ENCODE data around the gene COL23A1. TPM values are rescaled to one million over a fixed set of nuclear protein-coding genes. Genes with fewer than 3 reads are reported as not detected.

COL23A1 gene
- total and polyA plus RNA-seq, 2 experiments from 2014 or later: 4.8 to 8.2 TPM

GRCh38 chr5:178382754-178383164 is 207.4 kb downstream of the COL23A1 start (continued):
- TF ChIP-seq CTCF (conservative IDR thresholded peaks at IDR 0.05; ENCODE audit: low read depth in 2 of 2) (no peak), ETS1 (IDR thresholded peaks at IDR 0.05) (no peak), JUNB (IDR thresholded peaks at IDR 0.05; ENCODE audit: unreplicated experiment) (no peak)

GRCh38 chr5:178381921-178382695 is 208.1 kb downstream of the COL23A1 start:
- H3K4me3 ChIP-seq: no peak overlapping the region
- DNase-seq (ENCODE audit: low spot score): no peak
- H3K27me3 Mint-ChIP-seq (ENCODE audit: insufficient read depth, low read depth, poor library complexity): peaks cover 10% of the 10 kb centered on the region
- no peak overlapping the region for H2AFZ ChIP-seq
- no peak overlapping the region; the same call in 1 of the 2 replicates for H3K27ac Mint-ChIP-seq
- H3K4me2 ChIP-seq: no peak overlapping the region
- H3K36me3 ChIP-seq (ENCODE audit: insufficient read depth): no peaks in the 10 kb centered on the region
- H3K79me2 ChIP-seq (replicated peaks; ENCODE audit: insufficient read depth): no peaks in the 10 kb centered on the region
- ATAC-seq: no peak
- peaks cover 43% of the 10 kb centered on the region for H3K4me1 Mint-ChIP-seq
- no peaks in the 10 kb centered on the region for H3F3A ChIP-seq (replicated peaks; ENCODE audit: low read depth)
- H3K36me3 Mint-ChIP-seq (ENCODE audit: low read depth): no peaks in the 10 kb centered on the region; the same call in 2 of the 3 replicates
- no peak overlapping the region for H3K4me3 Mint-ChIP-seq
- no peaks in the 10 kb centered on the region for H3K9me3 Mint-ChIP-seq
- no peak overlapping the region for H3K27ac ChIP-seq (ENCODE audit: low read depth)
- no peaks in the 10 kb centered on the region for H3K27me3 ChIP-seq (ENCODE audit: insufficient read depth)
- no peaks in the 10 kb centered on the region for H3K9me2 ChIP-seq (ENCODE audit: insufficient read depth)
- H3K4me1 ChIP-seq (ENCODE audit: insufficient read depth): no peaks in the 10 kb centered on the region; the same call in 1 of the 2 replicates
- no peaks in the 10 kb centered on the region for H4K20me1 ChIP-seq (replicated peaks; ENCODE audit: insufficient read depth)
- TF ChIP-seq EZH2phosphoT487 (IDR thresholded peaks at IDR 0.05; ENCODE audit: unreplicated experiment) (no peak), JUNB (IDR thresholded peaks at IDR 0.05; ENCODE audit: unreplicated experiment) (no peak), STAT1 (IDR thresholded peaks at IDR 0.05; ENCODE audit: unreplicated experiment) (no peak), CREB1 (CRISPR knock-in tag; IDR thresholded peaks at IDR 0.05; ENCODE audit: low read depth) (no peak), ZNF462 (CRISPR knock-in tag; IDR thresholded peaks at IDR 0.05) (no peak), EZH2 (IDR thresholded peaks at IDR 0.05; ENCODE audit: low read depth, unreplicated experiment) (no peak), REST (IDR thresholded peaks at IDR 0.05; ENCODE audit: unreplicated experiment) (no peak), ZNF331 (CRISPR knock-in tag; IDR thresholded peaks at IDR 0.05; ENCODE audit: low read depth) (no peak), NANOG (IDR thresholded peaks at IDR 0.05; ENCODE audit: borderline replicate concordance) (no peak)

Data from GM23338 (cell line).